Islet precursor cell (in vitro differentiated cells): ENCODE measurements around the gene VILL.

Experiments
- DNase-seq: peaks from one replicate; pipeline ENCODE4 v3.0.0-alpha.2; 2018

The VILL gene

DNA sequence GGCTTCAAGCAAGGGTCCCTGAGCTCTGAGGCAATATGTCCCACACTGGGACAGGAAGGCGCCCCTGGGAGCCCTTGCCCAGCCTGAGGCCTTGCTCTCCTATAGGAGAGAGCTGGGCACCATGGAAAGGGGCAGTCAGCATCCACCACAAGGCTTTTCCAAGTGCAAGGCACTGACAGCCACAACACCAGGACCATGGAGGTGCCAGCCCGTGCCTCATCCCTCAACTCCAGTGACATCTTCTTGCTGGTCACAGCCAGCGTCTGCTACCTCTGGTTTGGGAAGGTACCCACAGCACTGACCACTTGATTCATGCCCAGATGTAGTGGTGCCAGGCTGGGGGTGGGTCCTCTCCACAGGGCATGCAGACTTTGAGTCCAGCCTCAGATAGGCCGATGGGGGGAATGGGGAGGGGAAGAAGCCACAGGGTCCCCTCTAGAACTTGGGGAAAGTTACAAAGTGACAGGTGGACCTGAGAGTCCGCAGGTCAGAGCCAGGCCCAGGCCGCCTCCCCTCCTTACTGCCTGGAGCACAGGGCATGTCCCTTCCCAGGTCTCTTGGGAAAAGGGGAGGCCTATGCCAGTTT lies 11.8 kb downstream of the VILL start:
- no peak for DNase-seq

DNA sequence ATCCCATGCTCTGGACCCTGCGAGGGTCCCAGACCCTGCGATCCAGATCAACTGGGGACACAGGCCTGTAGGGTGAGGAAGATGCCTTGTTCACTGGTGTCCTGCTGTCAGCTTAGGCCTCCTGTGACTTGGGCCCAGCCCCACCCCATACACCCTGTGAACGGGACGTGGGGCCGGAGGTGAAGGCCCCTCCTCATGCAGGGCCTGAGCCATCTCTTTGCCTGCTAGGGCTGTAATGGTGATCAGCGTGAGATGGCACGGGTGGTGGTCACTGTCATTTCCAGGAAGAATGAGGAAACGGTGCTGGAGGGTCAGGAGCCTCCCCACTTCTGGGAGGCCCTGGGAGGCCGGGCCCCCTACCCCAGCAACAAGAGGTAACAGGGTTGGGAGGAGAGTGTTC lies 12.4 kb downstream of the VILL start:
- no peak for DNase-seq

DNA sequence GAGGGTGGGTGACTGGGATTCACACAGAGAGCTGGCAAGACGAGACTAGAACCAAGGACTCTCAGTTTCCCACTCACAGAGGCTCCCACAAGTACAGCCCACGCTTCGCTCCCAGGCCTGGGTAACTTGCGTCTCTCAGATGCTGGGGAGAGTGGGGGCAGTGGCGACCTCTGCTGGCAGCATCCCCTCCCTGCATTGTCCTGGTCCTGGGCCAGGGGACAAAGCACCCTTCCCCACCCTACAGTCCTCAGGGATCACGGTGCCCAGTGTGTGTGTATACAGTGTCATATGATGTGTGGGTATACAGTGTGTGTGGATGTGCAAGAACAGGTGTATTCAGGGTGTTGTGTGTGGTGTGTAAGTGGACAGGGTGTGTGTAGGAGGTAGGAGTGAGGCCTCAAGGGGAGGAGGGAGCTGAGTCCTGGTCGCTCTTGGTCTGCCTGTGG lies 12.8 kb downstream of the VILL start:
- DNase-seq: peak; percentile 89

DNA sequence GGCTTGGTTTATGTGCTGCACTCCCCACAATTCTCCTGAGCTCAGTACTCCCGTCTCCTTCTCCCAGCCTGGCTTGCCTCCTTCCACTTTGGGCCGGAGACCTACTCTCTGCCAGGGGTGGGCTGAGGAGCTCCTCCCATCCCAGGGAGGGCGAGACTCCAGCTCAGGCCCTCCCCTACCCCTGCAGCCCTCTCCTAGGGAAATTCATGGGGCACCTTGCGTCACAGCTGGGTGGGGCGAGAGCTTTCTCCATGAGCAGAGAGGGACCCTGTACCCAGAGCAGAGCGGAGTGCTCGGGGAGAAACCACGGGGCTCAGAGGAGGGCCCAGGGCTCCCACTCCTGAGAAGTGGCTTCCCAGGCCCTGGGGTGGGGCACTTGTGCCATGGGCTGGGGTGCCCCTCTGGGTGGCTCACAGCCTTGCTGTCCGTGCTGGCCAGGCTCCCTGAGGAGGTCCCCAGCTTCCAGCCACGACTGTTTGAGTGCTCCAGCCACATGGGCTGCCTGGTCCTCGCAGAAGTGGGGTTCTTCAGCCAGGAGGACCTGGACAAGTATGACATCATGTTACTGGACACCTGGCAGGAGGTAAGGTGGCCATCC lies 13.3 kb downstream of the VILL start:
- DNase-seq: no peak

DNA sequence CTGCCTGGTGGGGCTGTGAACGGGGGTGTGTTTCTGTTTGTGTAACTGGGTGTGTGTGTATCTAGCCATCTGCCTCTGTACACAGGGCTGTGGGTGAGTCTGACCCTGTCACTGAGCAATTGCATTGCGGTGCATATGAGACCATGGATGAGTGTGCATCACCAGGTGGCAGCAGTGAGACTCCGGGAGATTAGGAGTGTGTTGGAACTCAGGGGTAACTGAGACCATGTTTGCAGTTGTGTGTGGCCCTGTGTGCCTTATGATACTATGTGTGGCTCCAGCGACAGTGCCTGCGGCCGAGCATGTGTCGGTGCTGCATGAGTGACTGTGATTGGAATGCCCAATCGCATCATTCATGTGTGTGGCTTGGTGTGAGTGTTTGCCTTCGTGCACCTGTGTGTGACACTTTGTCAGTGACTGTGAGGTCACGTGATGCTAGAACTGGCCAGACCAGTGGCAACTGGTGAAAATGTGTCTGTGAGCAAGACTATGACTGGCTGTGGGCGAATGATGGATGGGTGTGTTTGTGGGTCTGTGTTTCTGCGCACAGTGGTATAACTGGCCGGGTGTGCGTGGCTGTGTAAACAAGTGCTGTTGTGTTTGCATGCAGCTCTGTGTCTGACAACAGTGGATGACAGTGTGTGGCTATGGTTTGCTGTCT lies 14.0 kb downstream of the VILL start:
- DNase-seq: peak; percentile 90

DNA sequence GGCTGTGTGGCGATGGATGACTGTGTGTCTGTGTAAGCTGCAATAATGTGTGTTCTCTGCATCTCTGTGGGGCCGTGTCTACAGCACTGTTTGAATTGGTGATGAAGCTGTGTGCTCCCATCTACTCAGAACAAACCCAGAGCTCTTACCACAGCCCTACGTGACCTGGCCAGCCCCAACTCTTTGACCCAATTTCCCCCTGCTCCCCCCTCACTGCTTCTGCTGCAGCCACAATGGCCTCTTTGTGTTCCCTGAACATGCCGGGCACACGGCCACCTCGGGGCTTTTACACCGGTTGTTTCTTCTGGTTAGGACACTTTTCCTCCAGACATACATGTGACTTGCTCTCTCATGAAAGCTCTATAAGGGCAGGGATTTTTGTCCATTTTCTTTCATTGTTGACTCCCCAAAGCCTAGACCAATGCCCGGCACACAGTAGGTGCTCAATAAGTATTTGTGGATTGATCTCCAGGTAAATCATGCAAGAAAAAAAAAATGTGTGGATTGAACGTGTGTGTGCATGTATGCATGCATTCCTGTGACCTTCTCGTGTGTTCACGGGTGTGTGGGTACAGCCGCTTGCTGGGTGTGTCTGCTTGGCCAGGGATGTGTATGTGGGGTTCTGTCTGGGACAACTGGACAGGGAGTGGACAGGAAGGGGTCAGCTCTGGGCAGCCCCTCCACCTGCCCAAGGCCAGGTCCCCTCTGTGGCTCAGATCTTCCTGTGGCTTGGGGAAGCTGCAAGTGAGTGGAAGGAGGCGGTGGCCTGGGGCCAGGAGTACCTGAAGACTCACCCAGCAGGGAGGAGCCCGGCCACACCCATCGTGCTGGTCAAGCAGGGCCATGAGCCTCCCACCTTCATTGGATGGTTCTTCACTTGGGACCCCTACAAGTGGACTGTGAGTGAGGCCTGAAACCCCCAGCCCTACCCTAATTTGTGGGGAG lies 14.8 kb downstream of the VILL start:
- DNase-seq: peak; percentile 86

DNA sequence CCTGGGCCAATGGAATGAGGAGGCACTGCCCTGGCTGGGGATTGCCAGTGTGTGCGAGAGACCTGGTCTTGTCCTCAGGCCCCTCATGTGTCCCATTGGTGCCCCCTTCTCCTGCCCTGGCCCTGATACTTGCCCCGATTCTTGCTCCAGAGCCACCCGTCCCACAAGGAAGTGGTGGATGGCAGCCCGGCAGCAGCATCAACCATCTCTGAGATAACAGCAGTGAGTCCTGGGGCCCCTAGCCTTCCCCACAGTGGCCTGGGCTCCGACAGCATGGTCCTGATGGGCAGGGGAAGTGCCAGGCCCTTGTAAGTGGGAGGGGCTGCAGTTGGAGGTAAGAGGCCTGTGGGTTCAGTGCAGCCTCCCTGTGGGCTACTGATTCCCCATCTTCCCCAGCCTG lies 15.4 kb downstream of the VILL start:
- no peak for DNase-seq

DNA sequence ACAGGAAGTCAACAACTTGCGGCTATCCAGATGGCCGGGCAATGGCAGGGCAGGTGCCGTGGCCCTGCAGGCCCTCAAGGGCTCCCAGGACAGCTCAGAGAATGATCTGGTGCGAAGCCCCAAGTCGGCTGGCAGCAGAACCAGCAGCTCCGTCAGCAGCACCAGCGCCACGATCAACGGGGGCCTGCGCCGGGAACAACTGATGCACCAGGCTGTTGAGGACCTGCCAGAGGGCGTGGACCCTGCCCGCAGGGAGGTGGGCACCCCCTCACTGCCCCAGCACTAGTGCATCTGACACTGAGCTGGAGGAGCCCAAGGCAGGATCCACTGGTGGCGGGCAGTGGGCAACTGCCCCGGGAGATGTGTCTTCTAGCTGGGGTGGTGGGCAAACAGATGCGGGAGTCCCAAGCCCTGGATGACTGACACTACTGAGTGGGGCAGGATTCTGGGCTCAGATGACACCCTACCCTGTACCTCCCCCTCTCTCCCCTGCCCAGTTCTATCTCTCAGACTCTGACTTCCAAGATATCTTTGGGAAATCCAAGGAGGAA lies 15.9 kb downstream of the VILL start:
- DNase-seq: no peak

DNA sequence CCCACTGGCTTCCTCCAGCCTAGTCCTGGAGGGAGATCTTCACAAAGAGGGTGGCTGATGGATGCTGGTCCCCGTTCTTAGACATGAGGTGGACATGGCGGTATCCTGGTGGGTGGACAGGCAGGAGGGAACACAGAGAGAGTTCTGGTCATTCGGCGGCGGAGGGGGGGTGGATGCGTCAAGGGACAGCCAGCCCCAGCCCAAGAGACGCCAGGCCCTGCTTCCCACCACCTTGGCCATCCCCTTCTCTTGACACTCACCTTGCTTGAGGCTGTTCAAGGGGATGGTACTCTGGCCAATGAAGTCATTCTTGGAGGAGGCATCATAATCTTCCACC lies 17.1 kb downstream of the VILL start:
- DNase-seq: no peak

DNA sequence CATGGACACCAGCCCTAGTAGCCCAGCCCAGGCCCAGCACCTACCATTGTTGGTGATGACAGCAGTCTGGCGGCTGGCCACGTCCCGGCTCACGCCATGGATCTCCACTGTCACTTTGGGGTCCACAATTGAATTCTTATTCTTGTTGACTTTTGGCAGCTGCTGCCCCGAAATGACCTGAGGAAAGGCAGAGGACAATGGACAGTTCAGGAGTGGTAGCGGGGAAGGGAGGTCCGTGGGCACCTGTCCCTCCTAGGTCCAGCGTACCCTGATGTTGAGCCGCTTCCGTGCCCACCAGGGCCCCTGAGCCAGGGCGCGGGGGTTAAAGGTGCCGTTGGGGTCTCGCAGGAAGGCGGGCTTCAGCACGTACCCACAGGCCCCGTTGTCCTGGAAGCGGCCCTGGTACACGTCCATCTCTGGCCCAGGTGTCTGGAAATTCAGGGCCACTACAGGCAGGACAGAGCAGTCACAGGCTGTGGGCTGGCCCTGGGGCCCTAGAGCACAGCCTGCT lies 17.7 kb downstream of the VILL start:
- no peak for DNase-seq

DNA sequence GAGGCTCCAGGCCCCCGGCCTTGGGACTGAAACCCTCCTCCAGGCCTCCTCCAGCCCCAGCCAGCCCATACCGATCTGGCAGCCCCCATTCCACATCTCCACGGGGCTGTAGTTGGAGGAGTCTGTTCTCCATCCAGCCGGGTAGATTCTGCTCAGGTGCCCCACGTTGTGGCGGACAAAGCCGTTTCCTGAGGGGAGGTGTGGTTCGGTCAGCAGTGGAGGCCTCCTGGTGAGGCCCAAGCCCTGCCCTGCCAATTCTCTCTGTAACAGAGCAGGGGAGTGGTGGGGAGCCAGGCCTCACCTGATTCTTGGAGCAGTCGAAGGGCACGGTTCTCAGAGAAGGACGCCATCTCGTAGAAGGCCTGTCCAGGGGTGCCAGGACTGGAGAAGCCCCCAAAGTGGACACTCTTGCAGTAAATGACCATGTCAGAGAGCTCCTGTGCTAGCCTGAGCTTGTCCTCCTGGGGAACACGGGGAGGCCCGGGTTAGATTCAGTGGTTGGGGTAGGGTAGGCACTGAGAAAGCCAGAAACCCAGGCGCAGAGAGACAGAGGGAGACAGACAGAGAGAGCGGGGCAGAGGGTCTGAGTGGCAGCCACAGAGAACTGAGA lies 18.5 kb downstream of the VILL start:
- DNase-seq: no peak

DNA sequence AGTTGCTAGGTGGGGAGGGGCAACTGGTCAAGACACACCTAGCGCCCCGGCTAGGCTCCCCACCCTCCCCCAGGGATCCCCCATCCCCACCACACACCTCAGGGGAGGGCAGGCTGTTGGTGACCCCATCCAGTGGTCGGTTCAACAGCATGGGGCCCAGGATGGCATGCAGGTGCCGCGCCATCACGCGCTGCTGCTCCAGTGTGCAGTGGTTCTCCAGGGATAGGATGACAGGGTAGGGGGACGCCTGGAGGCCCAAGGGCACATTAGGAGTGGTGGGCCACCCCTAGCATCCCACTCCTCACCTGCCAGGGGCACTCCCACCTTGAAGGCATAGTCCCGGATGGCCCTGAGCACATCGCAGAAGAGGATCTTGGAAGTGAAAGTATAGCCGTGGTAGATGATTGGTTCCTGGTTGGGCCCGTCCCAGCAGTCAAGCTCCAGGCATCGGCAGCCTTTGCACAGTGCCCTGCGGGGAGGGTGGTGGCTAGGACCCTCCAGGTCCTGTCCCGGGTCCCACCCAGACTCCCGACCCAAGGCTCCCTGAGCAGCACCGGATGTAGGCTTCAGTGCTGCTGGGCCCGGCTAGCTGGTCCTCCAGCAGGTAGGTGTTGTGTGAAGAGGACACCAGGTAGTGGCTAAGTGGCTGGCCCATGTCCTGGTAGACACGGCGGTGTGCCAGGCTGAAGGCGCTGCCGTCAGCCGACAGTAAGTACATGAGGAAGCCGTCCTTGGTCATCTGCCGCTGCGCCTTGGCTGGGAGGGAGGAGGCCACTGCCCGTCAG lies 19.4 kb downstream of the VILL start:
- no peak for DNase-seq

DNA sequence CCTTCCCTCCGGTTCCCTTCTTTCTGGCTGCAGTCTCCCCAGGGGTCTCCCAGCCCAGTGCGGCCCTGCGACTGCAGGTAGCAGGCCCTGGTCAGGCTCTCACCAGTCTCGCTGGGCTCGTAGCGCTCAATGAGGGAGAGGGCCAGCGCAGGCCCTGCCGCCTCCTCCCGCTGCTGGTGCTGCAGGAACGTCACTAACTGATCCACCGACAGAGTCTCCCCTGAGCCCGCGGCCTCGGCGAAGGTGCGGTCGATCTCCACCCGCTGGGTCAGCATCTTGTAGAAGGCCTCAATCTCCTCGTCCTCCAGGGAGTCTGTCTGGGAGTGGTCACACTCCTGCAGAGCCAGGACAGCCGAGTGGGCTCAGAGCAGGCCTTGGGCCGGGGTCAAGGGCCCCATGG lies 20.5 kb downstream of the VILL start:
- DNase-seq: no peak

DNA sequence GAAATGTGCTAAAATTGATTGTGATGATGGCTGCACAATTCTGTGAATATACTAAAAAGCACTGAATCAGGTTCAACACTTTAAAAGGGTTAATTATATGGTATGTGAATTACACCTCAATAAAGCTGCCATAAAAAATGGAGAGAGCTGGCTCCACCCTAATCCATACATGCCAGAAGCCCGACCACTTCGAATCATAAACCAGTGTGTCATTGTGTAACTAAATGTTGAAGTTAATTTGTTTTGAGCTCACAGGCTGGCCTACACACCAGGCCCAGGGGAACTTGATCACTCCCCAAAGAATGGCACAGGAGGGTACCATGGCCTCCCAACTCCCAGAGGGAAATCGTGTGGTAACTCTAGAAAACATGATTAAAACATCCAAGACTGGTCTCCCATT lies 24.9 kb downstream of the VILL start:
- no peak for DNase-seq

DNA sequence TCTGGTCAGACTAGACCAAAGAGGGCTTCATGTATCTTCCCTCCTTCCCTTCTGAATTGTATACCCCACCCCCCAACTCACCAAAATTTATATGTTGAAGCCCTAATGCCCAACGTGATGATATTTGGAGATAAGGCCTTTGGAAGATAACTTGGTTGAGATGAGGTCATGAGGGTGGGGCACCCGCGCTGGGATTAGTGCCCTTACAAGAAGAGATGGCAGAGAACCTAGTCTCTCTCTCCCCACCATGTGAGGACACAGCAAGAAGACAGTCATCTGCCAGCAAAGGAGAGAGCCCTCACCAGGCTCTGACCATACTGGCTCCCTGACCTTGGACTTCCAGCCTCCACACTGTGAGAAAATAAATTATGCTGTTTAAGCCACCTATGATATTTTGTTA lies 25.4 kb downstream of the VILL start:
- DNase-seq: no peak

DNA sequence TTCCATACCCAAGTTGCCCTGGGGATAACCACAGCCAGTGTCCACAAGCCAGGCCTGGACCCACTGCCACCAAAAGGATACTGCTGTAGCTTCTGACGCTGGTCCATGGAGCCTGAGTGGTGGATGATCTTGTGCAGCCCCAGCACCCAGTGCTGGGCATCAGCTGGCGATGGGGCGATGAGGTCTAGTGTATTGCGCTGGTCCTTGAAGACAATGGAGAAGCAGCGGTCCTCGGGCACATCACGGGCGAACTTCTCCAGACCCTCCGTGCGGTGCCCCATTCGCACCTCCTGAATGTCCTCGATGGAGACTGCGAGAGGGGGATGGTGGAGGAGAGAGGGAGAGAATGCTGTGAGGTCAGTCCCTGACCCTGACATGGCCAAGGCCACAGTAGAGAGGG lies 25.8 kb downstream of the VILL start:
- no peak for DNase-seq

DNA sequence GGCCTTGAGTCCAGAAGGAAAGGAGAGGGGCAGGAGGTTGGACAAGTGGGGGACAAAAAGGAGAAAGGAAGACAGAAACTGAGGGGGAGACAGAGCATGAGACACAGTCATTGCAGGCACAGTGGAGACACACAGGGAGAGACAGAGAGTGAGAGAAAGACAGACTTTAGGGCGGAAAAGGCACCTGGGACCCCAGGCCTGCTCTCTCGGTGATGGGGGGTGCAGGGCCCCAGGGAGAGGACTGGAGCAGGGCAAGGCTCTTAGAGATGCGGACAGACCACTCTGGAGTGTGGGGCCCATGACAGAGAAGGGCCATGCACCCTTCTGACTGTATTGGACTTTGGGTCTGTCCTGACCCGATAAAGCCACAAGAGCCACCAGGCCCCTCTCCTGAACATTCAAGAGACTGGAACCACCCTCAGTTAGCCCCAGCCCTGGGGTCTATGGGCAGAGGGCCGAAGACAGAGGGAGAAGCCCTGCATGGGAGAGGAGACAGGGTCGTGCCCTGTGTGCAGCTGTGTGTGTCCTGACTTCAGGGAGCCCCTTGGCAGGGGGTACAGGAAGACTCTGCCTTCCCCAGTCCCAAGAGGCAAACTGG lies 26.4 kb downstream of the VILL start:
- no peak for DNase-seq

DNA sequence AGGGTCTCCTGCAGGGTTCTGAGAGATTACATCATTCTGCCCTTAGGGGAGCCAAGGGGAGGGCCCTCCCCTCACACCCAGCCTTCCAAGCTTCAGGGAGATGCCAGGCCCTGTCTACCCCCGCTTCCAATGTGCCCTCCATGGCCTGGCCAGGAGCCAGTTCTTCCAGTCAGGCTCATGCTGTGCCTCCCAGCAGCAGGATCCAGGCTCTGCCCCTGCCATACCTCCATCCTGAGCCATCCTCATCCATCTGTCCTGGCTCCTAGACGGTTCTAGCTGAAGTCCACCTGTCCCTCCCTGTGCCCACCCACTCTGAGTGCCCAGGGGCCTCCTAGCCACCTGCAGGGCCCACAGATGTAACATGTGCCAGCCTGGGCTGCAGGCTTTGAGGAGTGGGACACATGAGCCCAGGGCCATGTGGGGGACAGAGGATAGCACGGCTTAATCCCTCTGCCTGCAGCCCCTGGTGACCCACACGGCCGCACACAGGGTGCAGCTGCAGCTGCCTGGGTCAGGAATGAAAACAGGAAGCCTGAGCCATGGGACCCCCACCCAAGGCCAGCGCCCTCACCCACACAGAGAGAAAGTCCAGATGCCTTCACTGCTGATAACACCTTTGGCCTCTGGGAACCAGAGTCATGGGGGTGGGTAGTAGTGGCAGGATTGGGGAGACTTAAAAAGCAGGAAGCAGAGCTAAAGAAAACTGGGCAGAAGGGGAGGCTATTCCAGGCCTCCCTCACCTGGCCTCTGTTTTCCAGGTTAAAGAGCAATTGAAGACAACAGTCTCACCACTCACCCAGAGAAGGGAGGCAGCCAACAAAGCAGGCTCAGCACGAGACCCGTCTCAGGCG lies 27.1 kb downstream of the VILL start:
- no peak for DNase-seq

DNA sequence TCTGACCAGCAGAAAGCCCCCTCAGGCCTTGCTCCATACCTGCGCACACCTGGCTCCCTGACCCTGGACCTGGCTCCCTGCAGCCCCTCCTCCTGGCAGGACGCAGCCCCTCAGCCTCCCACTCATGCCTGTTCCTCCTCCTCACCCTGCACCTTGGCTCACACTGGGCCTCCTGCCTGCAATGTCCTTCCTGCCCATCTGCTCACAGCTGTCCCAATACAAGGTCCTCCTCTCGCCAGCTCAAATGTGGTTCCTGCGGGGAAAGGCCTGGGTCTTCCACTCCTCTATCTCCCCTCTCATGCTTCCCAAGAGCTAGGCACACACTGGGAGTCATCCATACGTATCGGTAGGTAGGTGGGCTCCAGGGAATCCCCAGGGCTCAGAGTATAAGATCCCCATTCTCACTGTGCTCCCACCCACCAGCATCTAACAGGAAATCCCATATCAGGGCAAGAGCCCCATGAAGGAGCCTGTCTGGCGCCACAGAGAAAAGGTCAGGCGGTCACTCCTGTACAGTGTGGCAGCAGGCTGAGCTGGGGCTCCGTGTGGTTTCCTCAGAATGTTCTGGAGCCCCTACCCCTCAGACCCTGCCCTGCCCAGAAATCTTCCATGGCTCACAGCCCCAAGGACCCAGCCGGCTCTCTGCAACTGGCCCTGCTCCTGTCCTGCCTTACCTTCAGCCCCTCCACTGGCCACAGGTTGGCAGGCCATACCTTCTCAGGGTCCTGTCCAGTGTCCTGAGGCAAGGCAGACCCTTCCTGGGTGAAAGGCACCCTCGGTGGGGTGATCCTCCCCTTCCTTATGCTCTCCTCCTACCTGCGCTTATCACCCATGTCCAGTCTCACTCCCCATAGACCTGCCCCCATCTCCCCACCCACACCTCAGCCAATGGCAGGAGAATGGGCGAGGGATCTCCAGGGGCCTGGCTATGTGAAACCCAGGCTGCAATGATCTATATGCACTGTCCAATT lies 28.0 kb downstream of the VILL start:
- peak; percentile 44 for DNase-seq
